ENCODE data around the gene CUTA. TPM values are rescaled to one million over a fixed set of nuclear protein-coding genes. Genes with fewer than 3 reads are reported as not detected.

The CUTA gene
- total RNA-seq, 1 donor from 2014 or later: 120 TPM

- peak overlapping the region; percentile 39 for H3K27ac Mint-ChIP-seq
- DNase-seq: no peak
- H3K36me3 Mint-ChIP-seq (ENCODE audit: low read depth): peaks cover 58% of the 10 kb centered on the region
- no peaks in the 10 kb centered on the region for H3K27me3 Mint-ChIP-seq
- no peak overlapping the region for H3K4me3 Mint-ChIP-seq
- intact Hi-C loops (cut with micrococcal nuclease): no loop called here
- H3K4me1 Mint-ChIP-seq: peaks cover 6% of the 10 kb centered on the region
- H3K9me3 Mint-ChIP-seq: no peaks in the 10 kb centered on the region
These were observed 28.4 kb upstream of the CUTA start for GRCh38 chr6:33446356-33446755.

- no peak for DNase-seq
- Mint-ChIP-seq H3K27me3 (no peaks in the 10 kb centered on the region), H3K4me3 (no peak overlapping the region), H3K4me1 (peaks cover 6% of the 10 kb centered on the region), H3K9me3 (no peaks in the 10 kb centered on the region), H3K27ac (no peak overlapping the region), H3K36me3 (ENCODE audit: low read depth) (peaks cover 60% of the 10 kb centered on the region)
- intact Hi-C loops (cut with micrococcal nuclease): no loop called here
These were observed 27.3 kb upstream of the CUTA start for GRCh38 chr6:33445119-33445603.

- no peak overlapping the region for H3K27ac Mint-ChIP-seq
- no peaks in the 10 kb centered on the region for H3K27me3 Mint-ChIP-seq
- no peak overlapping the region for H3K4me3 Mint-ChIP-seq
- no peaks in the 10 kb centered on the region for H3K9me3 Mint-ChIP-seq
- peaks cover 7% of the 10 kb centered on the region for H3K4me1 Mint-ChIP-seq
- intact Hi-C loops (cut with micrococcal nuclease): no loop called here
- H3K36me3 Mint-ChIP-seq (ENCODE audit: low read depth): peaks cover 60% of the 10 kb centered on the region
- DNase-seq: no peak
These were observed 26.0 kb upstream of the CUTA start for GRCh38 chr6:33443619-33444504.

- Mint-ChIP-seq H3K36me3 (ENCODE audit: low read depth) (peaks cover 61% of the 10 kb centered on the region), H3K27me3 (no peaks in the 10 kb centered on the region), H3K9me3 (no peaks in the 10 kb centered on the region), H3K4me1 (peaks cover 5% of the 10 kb centered on the region), H3K27ac (no peak overlapping the region), H3K4me3 (no peak overlapping the region)
- intact Hi-C loops (cut with micrococcal nuclease): no loop called here
- DNase-seq: no peak
These were observed 25.1 kb upstream of the CUTA start for GRCh38 chr6:33443025-33443424.

GRCh38 chr6:33442283-33442682, 24.4 kb upstream of the CUTA start:
- H3K9me3 Mint-ChIP-seq: no peaks in the 10 kb centered on the region
- H3K4me3 Mint-ChIP-seq: no peak overlapping the region
- DNase-seq: no peak
- H3K4me1 Mint-ChIP-seq: peaks cover 3% of the 10 kb centered on the region
- peaks cover 59% of the 10 kb centered on the region for H3K36me3 Mint-ChIP-seq (ENCODE audit: low read depth)
- H3K27ac Mint-ChIP-seq: no peak overlapping the region
- intact Hi-C loops (cut with micrococcal nuclease): no loop called here
- no peaks in the 10 kb centered on the region for H3K27me3 Mint-ChIP-seq

- intact Hi-C loops (cut with micrococcal nuclease): no loop called here
- H3K4me1 Mint-ChIP-seq: peaks cover 3% of the 10 kb centered on the region
- no peak overlapping the region for H3K27ac Mint-ChIP-seq
- no peak overlapping the region for H3K4me3 Mint-ChIP-seq
- no peaks in the 10 kb centered on the region for H3K27me3 Mint-ChIP-seq
- peaks cover 62% of the 10 kb centered on the region for H3K36me3 Mint-ChIP-seq (ENCODE audit: low read depth)
- no peaks in the 10 kb centered on the region for H3K9me3 Mint-ChIP-seq
- DNase-seq: no peak
These were observed 23.6 kb upstream of the CUTA start for GRCh38 chr6:33441457-33441856.

- H3K36me3 Mint-ChIP-seq (ENCODE audit: low read depth): peaks cover 62% of the 10 kb centered on the region
- no peak for DNase-seq
- H3K27ac Mint-ChIP-seq: peak overlapping the region; percentile 8
- intact Hi-C loops (cut with micrococcal nuclease): no loop called here
- peaks cover 3% of the 10 kb centered on the region for H3K4me1 Mint-ChIP-seq
- H3K4me3 Mint-ChIP-seq: no peak overlapping the region
- H3K9me3 Mint-ChIP-seq: no peaks in the 10 kb centered on the region
- H3K27me3 Mint-ChIP-seq: no peaks in the 10 kb centered on the region
These were observed 22.9 kb upstream of the CUTA start for GRCh38 chr6:33440649-33441309.

- intact Hi-C loops (cut with micrococcal nuclease): no loop called here
- H3K27ac Mint-ChIP-seq: no peak overlapping the region
- no peaks in the 10 kb centered on the region for H3K27me3 Mint-ChIP-seq
- H3K36me3 Mint-ChIP-seq (ENCODE audit: low read depth): peaks cover 65% of the 10 kb centered on the region
- no peaks in the 10 kb centered on the region for H3K9me3 Mint-ChIP-seq
- H3K4me1 Mint-ChIP-seq: peaks cover 3% of the 10 kb centered on the region
- DNase-seq: no peak
- no peak overlapping the region for H3K4me3 Mint-ChIP-seq
These were observed 22.2 kb upstream of the CUTA start for GRCh38 chr6:33439956-33440648.

GRCh38 chr6:33438978-33439594, 21.2 kb upstream of the CUTA start:
- H3K4me1 Mint-ChIP-seq: peaks cover 5% of the 10 kb centered on the region
- DNase-seq: no peak
- intact Hi-C loops (cut with micrococcal nuclease): no loop called here
- H3K27me3 Mint-ChIP-seq: no peaks in the 10 kb centered on the region
- H3K27ac Mint-ChIP-seq: no peak overlapping the region
- H3K4me3 Mint-ChIP-seq: no peak overlapping the region
- H3K9me3 Mint-ChIP-seq: no peaks in the 10 kb centered on the region
- H3K36me3 Mint-ChIP-seq (ENCODE audit: low read depth): peaks cover 60% of the 10 kb centered on the region

GRCh38 chr6:33437666-33438065, 19.8 kb upstream of the CUTA start:
- no peak overlapping the region for H3K27ac Mint-ChIP-seq
- no peak for DNase-seq
- H3K36me3 Mint-ChIP-seq (ENCODE audit: low read depth): peaks cover 64% of the 10 kb centered on the region
- H3K4me1 Mint-ChIP-seq: peaks cover 12% of the 10 kb centered on the region
- H3K4me3 Mint-ChIP-seq: no peak overlapping the region
- H3K27me3 Mint-ChIP-seq: no peaks in the 10 kb centered on the region
- H3K9me3 Mint-ChIP-seq: no peaks in the 10 kb centered on the region
- intact Hi-C loops (cut with micrococcal nuclease): no loop called here

GRCh38 chr6:33434961-33435360, 17.1 kb upstream of the CUTA start:
- intact Hi-C loops (cut with micrococcal nuclease): no loop called here
- no peak overlapping the region for H3K4me3 Mint-ChIP-seq

GRCh38 chr6:33433544-33434191, 15.8 kb upstream of the CUTA start:
- H3K36me3 Mint-ChIP-seq (ENCODE audit: low read depth): peaks cover 46% of the 10 kb centered on the region
- DNase-seq: no peak
- intact Hi-C loops (cut with micrococcal nuclease): no loop called here

More at GRCh38 chr6:33434961-33435360, 17.1 kb upstream of the CUTA start:
- no peak for DNase-seq
- Mint-ChIP-seq H3K27ac (no peak overlapping the region), H3K4me1 (peaks cover 33% of the 10 kb centered on the region), H3K9me3 (no peaks in the 10 kb centered on the region), H3K27me3 (no peaks in the 10 kb centered on the region), H3K36me3 (ENCODE audit: low read depth) (peaks cover 54% of the 10 kb centered on the region)

GRCh38 chr6:33433001-33433543, 15.2 kb upstream of the CUTA start:
- peak overlapping the region; percentile 36 for H3K27ac Mint-ChIP-seq

More at GRCh38 chr6:33433544-33434191, 15.8 kb upstream of the CUTA start:
- H3K27ac Mint-ChIP-seq: peak overlapping the region; percentile 22
- peaks cover 43% of the 10 kb centered on the region for H3K4me1 Mint-ChIP-seq
- H3K9me3 Mint-ChIP-seq: no peaks in the 10 kb centered on the region
- no peaks in the 10 kb centered on the region for H3K27me3 Mint-ChIP-seq
- H3K4me3 Mint-ChIP-seq: no peak overlapping the region

More at GRCh38 chr6:33433001-33433543, 15.2 kb upstream of the CUTA start:
- H3K36me3 Mint-ChIP-seq (ENCODE audit: low read depth): peaks cover 40% of the 10 kb centered on the region
- intact Hi-C loops (cut with micrococcal nuclease): no loop called here
- H3K4me1 Mint-ChIP-seq: peaks cover 47% of the 10 kb centered on the region
- H3K4me3 Mint-ChIP-seq: peak overlapping the region; percentile 1
- no peak for DNase-seq
- H3K27me3 Mint-ChIP-seq: no peaks in the 10 kb centered on the region
- H3K9me3 Mint-ChIP-seq: no peaks in the 10 kb centered on the region

Data from activated CD4-positive, alpha-beta T cell treated with anti-CD3 and anti-CD28 coated beads, Interleukin-2, amount 10 ng/mL, durations not matched to agents 24 days and 14 days (primary cell).